Non-pigmented ciliary epithelial cell (primary cell): ENCODE measurements around the gene TFCP2L1.

ENCODE experiments used
- DNase-seq: peaks from one replicate; pipeline ENCODE4 v3.0.0-alpha.2; 2010; ENCODE audit warnings: low read depth

The TFCP2L1 gene

GRCh38 chr2:121172456-121172855 lies 112.5 kb downstream of the TFCP2L1 start:
- no peak for DNase-seq

DNA sequence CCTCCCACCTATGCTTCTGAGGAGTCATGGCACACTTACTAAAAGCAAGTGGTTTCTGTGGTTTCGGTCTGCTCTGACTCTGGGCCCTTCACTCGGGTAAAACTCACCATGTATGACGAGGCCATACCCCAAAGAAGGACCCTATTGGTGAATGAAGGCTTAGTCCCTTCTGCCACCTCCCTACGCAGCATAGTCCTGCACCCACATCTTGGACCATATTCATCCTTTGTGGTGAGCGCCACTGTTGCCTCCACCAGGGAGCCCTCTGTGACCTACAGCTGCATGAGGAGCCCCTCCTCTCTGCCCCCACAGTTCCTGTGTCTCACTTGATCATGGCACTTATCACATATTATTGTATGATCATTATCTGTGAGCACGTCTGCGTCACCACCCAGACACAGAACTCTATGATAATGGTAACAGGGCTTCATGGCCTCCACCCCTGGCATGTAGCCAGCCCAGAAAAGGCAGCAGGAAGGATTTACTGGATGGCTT lies 113.3 kb downstream of the TFCP2L1 start:
- DNase-seq, result no peak

- no peak for DNase-seq
Measured at GRCh38 chr2:121170577-121170976, 114.4 kb downstream of the TFCP2L1 start.

GRCh38 chr2:121167411-121167810 lies 117.6 kb downstream of the TFCP2L1 start:
- no peak for DNase-seq
